Activated CD8-positive, alpha-beta T cell treated with anti-CD3 and anti-CD28 coated beads for 36 hours (primary cell): ENCODE data around the gene BIRC6. TPM values are rescaled to one million over a fixed set of nuclear protein-coding genes. Genes with fewer than 3 reads are reported as not detected.

ENCODE experiments used
- ATAC-seq: fragments of 200-7000 bp; cut with Tn5 transposase; one replicate; pipeline ENCODE4 v1.10.0; 2021; ENCODE audit warnings: mild to moderate bottlenecking, moderate library complexity
- CTCF ChIA-PET: fragments of 350-600 bp; sonication (Branson Sonifier 250); formaldehyde crosslinking; loops from one replicate; lab custom pipeline; 2021; ENCODE audit warnings: antibody characterized with exemption; lab: Charles Lee
- POLR2A ChIA-PET: fragments of 350-600 bp; sonication (Branson Sonifier 250); formaldehyde crosslinking; loops from one replicate; lab custom pipeline; 2021; ENCODE audit warnings: antibody characterized with exemption; lab: Charles Lee
- DNase-seq: peaks from one replicate; pipeline ENCODE4 v3.0.0-alpha.2; 2020
- H3K27ac Mint-ChIP-seq: one replicate; pipeline ENCODE4 v1.8.0; 2021; ENCODE audit warnings: mild to moderate bottlenecking, mixed read lengths
- H3K27me3 Mint-ChIP-seq: one replicate; pipeline ENCODE4 v1.8.0; 2021; ENCODE audit warnings: mixed read lengths
- H3K36me3 Mint-ChIP-seq: one replicate; pipeline ENCODE4 v1.8.0; 2021; ENCODE audit warnings: low read depth, mixed read lengths
- H3K4me1 Mint-ChIP-seq: one replicate; pipeline ENCODE4 v1.8.0; 2021; ENCODE audit warnings: low read depth, mixed read lengths
- H3K4me3 Mint-ChIP-seq: one replicate; pipeline ENCODE4 v1.8.0; 2021; ENCODE audit warnings: mild to moderate bottlenecking, moderate library complexity, mixed read lengths
- H3K9me3 Mint-ChIP-seq: one replicate; pipeline ENCODE4 v1.8.0; 2021; ENCODE audit warnings: mixed read lengths
- CTCF ChIP-seq: fragments of 200-600 bp; IDR thresholded peaks from one replicate; pipeline ENCODE4 v1.8.0; 2022; ENCODE audit warnings: antibody characterized with exemption, mild to moderate bottlenecking
- intact Hi-C: fragments of 100-400 bp; cut with micrococcal nuclease; formaldehyde crosslinking; loops from one replicate; pipeline ENCODE4 v1.10.0; 2022
- total RNA-seq, 2 experiments: library from RNA; stranded (reverse); gene quantifications; one replicate each; pipeline ENCODE4 v1.2.3, GENCODE V29; 2021

Gene BIRC6
- total RNA-seq, 2 experiments from 2014 or later, result 68.8 to 69.6 TPM

GRCh38 chr2:32464431-32464830 lies 107.6 kb downstream of the BIRC6 start:
- no peak for DNase-seq
- no peak for TF ChIP-seq CTCF
- no peaks in the 10 kb centered on the region for H3K4me1 Mint-ChIP-seq
- ChIA-PET POLR2A (no interaction called here), CTCF (no interaction called here)
- H3K9me3 Mint-ChIP-seq, result no peaks in the 10 kb centered on the region
- intact Hi-C loops, result no loop called here
- H3K36me3 Mint-ChIP-seq, result peaks cover 42% of the 10 kb centered on the region
- no peak overlapping the region for H3K4me3 Mint-ChIP-seq
- no peak overlapping the region for H3K27ac Mint-ChIP-seq
- no peak for ATAC-seq
- H3K27me3 Mint-ChIP-seq, result no peaks in the 10 kb centered on the region

GRCh38 chr2:32472605-32473004 lies 115.8 kb downstream of the BIRC6 start:
- Mint-ChIP-seq H3K27me3 (no peaks in the 10 kb centered on the region), H3K4me3 (no peak overlapping the region), H3K9me3 (no peaks in the 10 kb centered on the region), H3K36me3 (peaks cover 42% of the 10 kb centered on the region), H3K27ac (no peak overlapping the region), H3K4me1 (peaks cover 12% of the 10 kb centered on the region)
- intact Hi-C loops, result no loop called here
- TF ChIP-seq CTCF, result no peak
- ATAC-seq (no peak), DNase-seq (no peak)
- POLR2A ChIA-PET, result interaction anchor here (0.9 to 1.1 kb wide), 2 partner anchors 26 to 33 kb away, joined by 3 read pairs; no protein-coding TSS in a partner anchor
- CTCF ChIA-PET, result no interaction called here

GRCh38 chr2:32474381-32474780 lies 117.6 kb downstream of the BIRC6 start:
- Mint-ChIP-seq H3K9me3 (no peaks in the 10 kb centered on the region), H3K27me3 (no peaks in the 10 kb centered on the region), H3K4me1 (peaks cover 12% of the 10 kb centered on the region), H3K36me3 (peaks cover 37% of the 10 kb centered on the region), H3K27ac (peak overlapping the region; percentile 57), H3K4me3 (no peak overlapping the region)
- ChIA-PET CTCF (no interaction called here), POLR2A (no interaction called here)
- TF ChIP-seq CTCF, result no peak
- ATAC-seq (peak; percentile 62), DNase-seq (no peak)
- intact Hi-C loops, result no loop called here

GRCh38 chr2:32478889-32479620 lies 122.2 kb downstream of the BIRC6 start:
- Mint-ChIP-seq H3K36me3 (peaks cover 41% of the 10 kb centered on the region), H3K4me1 (peaks cover 8% of the 10 kb centered on the region), H3K4me3 (no peak overlapping the region), H3K27ac (no peak overlapping the region), H3K9me3 (no peaks in the 10 kb centered on the region), H3K27me3 (no peaks in the 10 kb centered on the region)
- ChIA-PET CTCF (no interaction called here), POLR2A (no interaction called here)
- ATAC-seq (no peak), DNase-seq (no peak)
- intact Hi-C loops, result no loop called here
- TF ChIP-seq CTCF, result no peak

GRCh38 chr2:32479993-32480392 lies 123.2 kb downstream of the BIRC6 start:
- DNase-seq (no peak), ATAC-seq (no peak)
- POLR2A ChIA-PET, result no interaction called here
- Mint-ChIP-seq H3K36me3 (peaks cover 38% of the 10 kb centered on the region), H3K4me1 (peaks cover 3% of the 10 kb centered on the region), H3K4me3 (no peak overlapping the region), H3K27ac (no peak overlapping the region), H3K9me3 (no peaks in the 10 kb centered on the region), H3K27me3 (no peaks in the 10 kb centered on the region)
- intact Hi-C loops, result no loop called here
- CTCF ChIA-PET, result no interaction called here
- TF ChIP-seq CTCF, result no peak
